Choroid plexus epithelial cell (primary cell): ENCODE results near the gene TMEM186.
"Not testable (repeated sequence)": the region's sequence is repeated elsewhere in the genome, so short reads cannot be mapped to it uniquely, and the experiment has no call there.

ENCODE experiments used
- DNase-seq: peaks from one replicate; pipeline ENCODE4 v3.0.0-alpha.2; 2010; ENCODE audit warnings: low read depth
- H3K4me3 ChIP-seq: 2 replicates; pipeline ENCODE4 v1.5.1; 2011; ENCODE audit warnings: low read depth, mild to moderate bottlenecking, control low read depth, low read length, moderate library complexity
- CTCF ChIP-seq: conservative IDR thresholded peaks from 2 replicates; pipeline ENCODE4 v1.5.1; 2011; ENCODE audit warnings: low read depth, mild to moderate bottlenecking, control low read depth, inconsistent platforms, low read length, moderate library complexity

TMEM186 gene

GRCh38 chr16:8797364-8798173 is at the start of gene TMEM186, which contains the start of gene PMM2:
Gene TMEM186, minus strand, starts transcription at chr16:8797639. Its CDS starts 25 bp downstream, at chr16:8797614.
Gene PMM2, plus strand, starts transcription at chr16:8797839. Its CDS starts 44 bp downstream, at chr16:8797883.
- TF ChIP-seq CTCF: no peak
- peak within 1 kb of the TSS; percentile 91 for H3K4me3 ChIP-seq
- DNase-seq: peak; percentile 97

GRCh38 chr16:8847145-8847544 is 49.7 kb upstream of the TMEM186 start:
- H3K4me3 ChIP-seq: no peak overlapping the region
- no peak for TF ChIP-seq CTCF
- no peak for DNase-seq

GRCh38 chr16:8846401-8846932 is 49.0 kb upstream of the TMEM186 start:
- TF ChIP-seq CTCF: no peak
- DNase-seq: no peak
- H3K4me3 ChIP-seq: no peak overlapping the region

- no peak for DNase-seq
- no peak overlapping the region for H3K4me3 ChIP-seq
- TF ChIP-seq CTCF: no peak
Observed at GRCh38 chr16:8845699-8846298, 48.4 kb upstream of the TMEM186 start.

GRCh38 chr16:8843296-8843695 is 45.9 kb upstream of the TMEM186 start:
- not testable (repeated sequence) for DNase-seq, H3K4me3 ChIP-seq

GRCh38 chr16:8842016-8842415 is 44.6 kb upstream of the TMEM186 start:
- not testable (repeated sequence) for H3K4me3 ChIP-seq

GRCh38 chr16:8837594-8837993 is 40.2 kb upstream of the TMEM186 start:
- DNase-seq, H3K4me3 ChIP-seq: not testable (repeated sequence)

More at GRCh38 chr16:8842016-8842415, 44.6 kb upstream of the TMEM186 start:
- not testable (repeated sequence) for DNase-seq

- not testable (repeated sequence) for H3K4me3 ChIP-seq, DNase-seq
Observed at GRCh38 chr16:8836797-8837196, 39.4 kb upstream of the TMEM186 start.

GRCh38 chr16:8832717-8833105 is 35.3 kb upstream of the TMEM186 start:
- no peak for DNase-seq
- no peak for TF ChIP-seq CTCF
- H3K4me3 ChIP-seq: no peak overlapping the region
